Effector CD8-positive, alpha-beta T cell (primary cell): ENCODE measurements around the gene NHSL2.
"Not testable (repeated sequence)": the region's sequence is repeated elsewhere in the genome, so short reads cannot be mapped to it uniquely, and the experiment has no call there.

Source experiments
- DNase-seq: peaks from one replicate; lab custom pipeline; 2025; lab: John Stamatoyannopoulos, UW

Gene NHSL2

GRCh38 chrX:71923516-71923915 lies 12.9 kb downstream of the NHSL2 start:
- DNase-seq = no peak

- no peak for DNase-seq
These were observed 16.4 kb downstream of the NHSL2 start for GRCh38 chrX:71927040-71927439.

GRCh38 chrX:71928856-71929255 lies 18.2 kb downstream of the NHSL2 start:
- DNase-seq = no peak

GRCh38 chrX:71930298-71930697 lies 19.7 kb downstream of the NHSL2 start:
- no peak for DNase-seq

- no peak for DNase-seq
These were observed 24.8 kb downstream of the NHSL2 start for GRCh38 chrX:71935476-71935875.

- no peak for DNase-seq
These were observed 26.0 kb downstream of the NHSL2 start for GRCh38 chrX:71936632-71937031.

GRCh38 chrX:71938371-71938770 lies 27.7 kb downstream of the NHSL2 start:
- no peak for DNase-seq

GRCh38 chrX:71941145-71941544 lies 30.5 kb downstream of the NHSL2 start:
- DNase-seq = no peak

GRCh38 chrX:71941776-71942175 lies 31.1 kb downstream of the NHSL2 start:
- DNase-seq = no peak

- DNase-seq = no peak
These were observed 33.7 kb downstream of the NHSL2 start for GRCh38 chrX:71944369-71944768.

- no peak for DNase-seq
These were observed 34.7 kb downstream of the NHSL2 start for GRCh38 chrX:71945237-71945805.

GRCh38 chrX:71949363-71949762 lies 38.7 kb downstream of the NHSL2 start:
- no peak for DNase-seq

- DNase-seq = no peak
These were observed 39.3 kb downstream of the NHSL2 start for GRCh38 chrX:71949844-71950445.

- no peak for DNase-seq
These were observed 42.7 kb downstream of the NHSL2 start for GRCh38 chrX:71953391-71953790.

GRCh38 chrX:71953946-71954345 lies 43.3 kb downstream of the NHSL2 start:
- no peak for DNase-seq

- DNase-seq = no peak
These were observed 43.8 kb downstream of the NHSL2 start for GRCh38 chrX:71954458-71954857.

GRCh38 chrX:71955530-71956120 lies 45.0 kb downstream of the NHSL2 start:
- DNase-seq = no peak

- DNase-seq = no peak
These were observed 47.6 kb downstream of the NHSL2 start for GRCh38 chrX:71958281-71958675.

GRCh38 chrX:71964184-71964583 lies 53.5 kb downstream of the NHSL2 start:
- DNase-seq = not testable (repeated sequence)

GRCh38 chrX:71974916-71975315 lies 64.3 kb downstream of the NHSL2 start:
- DNase-seq = no peak

- DNase-seq = no peak
These were observed 66.1 kb downstream of the NHSL2 start for GRCh38 chrX:71976753-71977152.

- no peak for DNase-seq
These were observed 67.5 kb downstream of the NHSL2 start for GRCh38 chrX:71978164-71978563.

GRCh38 chrX:71989768-71990426 lies 79.3 kb downstream of the NHSL2 start:
- DNase-seq = no peak
